ENCODE measurements around the gene SCARB1. TPM values are rescaled to one million over a fixed set of nuclear protein-coding genes. Genes with fewer than 3 reads are reported as not detected.

Gene SCARB1
- total RNA-seq, 1 experiment from 2014 or later, result 68.3 TPM

GRCh38 chr12:124830306-124830705 lies 33.4 kb downstream of the SCARB1 start:
- H3K9me3 Mint-ChIP-seq, result peaks cover 11% of the 10 kb centered on the region
- ATAC-seq, result no peak
- POLR2A ChIA-PET, result no interaction called here

More at GRCh38 chr12:124830306-124830705, 33.4 kb downstream of the SCARB1 start:
- no peak overlapping the region for H3K4me3 Mint-ChIP-seq
- CTCF ChIA-PET, result no interaction called here
- TF ChIP-seq, protein P1, sequence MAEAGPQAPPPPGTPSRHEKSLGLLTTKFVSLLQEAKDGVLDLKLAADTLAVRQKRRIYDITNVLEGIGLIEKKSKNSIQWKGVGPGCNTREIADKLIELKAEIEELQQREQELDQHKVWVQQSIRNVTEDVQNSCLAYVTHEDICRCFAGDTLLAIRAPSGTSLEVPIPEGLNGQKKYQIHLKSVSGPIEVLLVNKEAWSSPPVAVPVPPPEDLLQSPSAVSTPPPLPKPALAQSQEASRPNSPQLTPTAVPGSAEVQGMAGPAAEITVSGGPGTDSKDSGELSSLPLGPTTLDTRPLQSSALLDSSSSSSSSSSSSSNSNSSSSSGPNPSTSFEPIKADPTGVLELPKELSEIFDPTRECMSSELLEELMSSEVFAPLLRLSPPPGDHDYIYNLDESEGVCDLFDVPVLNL (CRISPR knock-in tag; IDR thresholded peaks at IDR 0.05; ENCODE audit: borderline replicate concordance, low read depth), result no peak
- no peak for TF ChIP-seq NFYB (CRISPR knock-in tag; conservative IDR thresholded peaks at IDR 0.05; ENCODE audit: low read depth)
- no peak for TF ChIP-seq MXD4 (CRISPR knock-in tag; IDR thresholded peaks at IDR 0.05; ENCODE audit: borderline replicate concordance)
- TF ChIP-seq GRHL2 (CRISPR knock-in tag; IDR thresholded peaks at IDR 0.05; ENCODE audit: insufficient replicate concordance, severe bottlenecking), result no peak
- no peak for TF ChIP-seq ELF4 (CRISPR knock-in tag; IDR thresholded peaks at IDR 0.05; ENCODE audit: low read depth)
- TF ChIP-seq ESRRA (CRISPR knock-in tag; IDR thresholded peaks at IDR 0.05; ENCODE audit: borderline replicate concordance), result no peak
- TF ChIP-seq ZNF263 (CRISPR knock-in tag; IDR thresholded peaks at IDR 0.05; ENCODE audit: low read depth), result no peak
- TF ChIP-seq RORB (CRISPR knock-in tag; IDR thresholded peaks at IDR 0.05), result no peak
- no peak for TF ChIP-seq ZNF121 (CRISPR knock-in tag; IDR thresholded peaks at IDR 0.05)
- TF ChIP-seq NR2C2 (CRISPR knock-in tag; IDR thresholded peaks at IDR 0.05), result no peak
- no peak for TF ChIP-seq ARID4B (CRISPR knock-in tag; IDR thresholded peaks at IDR 0.05; ENCODE audit: borderline replicate concordance)
- TF ChIP-seq ZNF232 (CRISPR knock-in tag; IDR thresholded peaks at IDR 0.05), result no peak
- no peak for TF ChIP-seq NR3C1 (CRISPR knock-in tag; conservative IDR thresholded peaks at IDR 0.05; ENCODE audit: low read depth)
- TF ChIP-seq, protein P2, sequence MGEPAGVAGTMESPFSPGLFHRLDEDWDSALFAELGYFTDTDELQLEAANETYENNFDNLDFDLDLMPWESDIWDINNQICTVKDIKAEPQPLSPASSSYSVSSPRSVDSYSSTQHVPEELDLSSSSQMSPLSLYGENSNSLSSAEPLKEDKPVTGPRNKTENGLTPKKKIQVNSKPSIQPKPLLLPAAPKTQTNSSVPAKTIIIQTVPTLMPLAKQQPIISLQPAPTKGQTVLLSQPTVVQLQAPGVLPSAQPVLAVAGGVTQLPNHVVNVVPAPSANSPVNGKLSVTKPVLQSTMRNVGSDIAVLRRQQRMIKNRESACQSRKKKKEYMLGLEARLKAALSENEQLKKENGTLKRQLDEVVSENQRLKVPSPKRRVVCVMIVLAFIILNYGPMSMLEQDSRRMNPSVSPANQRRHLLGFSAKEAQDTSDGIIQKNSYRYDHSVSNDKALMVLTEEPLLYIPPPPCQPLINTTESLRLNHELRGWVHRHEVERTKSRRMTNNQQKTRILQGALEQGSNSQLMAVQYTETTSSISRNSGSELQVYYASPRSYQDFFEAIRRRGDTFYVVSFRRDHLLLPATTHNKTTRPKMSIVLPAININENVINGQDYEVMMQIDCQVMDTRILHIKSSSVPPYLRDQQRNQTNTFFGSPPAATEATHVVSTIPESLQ (CRISPR knock-in tag; IDR thresholded peaks at IDR 0.05), result no peak
- no peak for TF ChIP-seq JUN (CRISPR knock-in tag; IDR thresholded peaks at IDR 0.05)
- TF ChIP-seq, protein P3, sequence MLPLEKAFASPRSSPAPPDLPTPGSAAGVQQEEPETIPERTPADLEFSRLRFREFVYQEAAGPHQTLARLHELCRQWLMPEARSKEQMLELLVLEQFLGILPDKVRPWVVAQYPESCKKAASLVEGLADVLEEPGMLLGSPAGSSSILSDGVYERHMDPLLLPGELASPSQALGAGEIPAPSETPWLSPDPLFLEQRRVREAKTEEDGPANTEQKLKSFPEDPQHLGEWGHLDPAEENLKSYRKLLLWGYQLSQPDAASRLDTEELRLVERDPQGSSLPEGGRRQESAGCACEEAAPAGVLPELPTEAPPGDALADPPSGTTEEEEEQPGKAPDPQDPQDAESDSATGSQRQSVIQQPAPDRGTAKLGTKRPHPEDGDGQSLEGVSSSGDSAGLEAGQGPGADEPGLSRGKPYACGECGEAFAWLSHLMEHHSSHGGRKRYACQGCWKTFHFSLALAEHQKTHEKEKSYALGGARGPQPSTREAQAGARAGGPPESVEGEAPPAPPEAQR (CRISPR knock-in tag; IDR thresholded peaks at IDR 0.05), result no peak
- TF ChIP-seq HMGXB4 (CRISPR knock-in tag; IDR thresholded peaks at IDR 0.05), result no peak
- TF ChIP-seq FOXP1 (CRISPR knock-in tag; IDR thresholded peaks at IDR 0.05; ENCODE audit: borderline replicate concordance), result no peak
- TF ChIP-seq, protein P4, sequence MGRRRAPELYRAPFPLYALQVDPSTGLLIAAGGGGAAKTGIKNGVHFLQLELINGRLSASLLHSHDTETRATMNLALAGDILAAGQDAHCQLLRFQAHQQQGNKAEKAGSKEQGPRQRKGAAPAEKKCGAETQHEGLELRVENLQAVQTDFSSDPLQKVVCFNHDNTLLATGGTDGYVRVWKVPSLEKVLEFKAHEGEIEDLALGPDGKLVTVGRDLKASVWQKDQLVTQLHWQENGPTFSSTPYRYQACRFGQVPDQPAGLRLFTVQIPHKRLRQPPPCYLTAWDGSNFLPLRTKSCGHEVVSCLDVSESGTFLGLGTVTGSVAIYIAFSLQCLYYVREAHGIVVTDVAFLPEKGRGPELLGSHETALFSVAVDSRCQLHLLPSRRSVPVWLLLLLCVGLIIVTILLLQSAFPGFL (CRISPR knock-in tag; IDR thresholded peaks at IDR 0.05; ENCODE audit: borderline replicate concordance), result no peak
- TF ChIP-seq, protein P5, sequence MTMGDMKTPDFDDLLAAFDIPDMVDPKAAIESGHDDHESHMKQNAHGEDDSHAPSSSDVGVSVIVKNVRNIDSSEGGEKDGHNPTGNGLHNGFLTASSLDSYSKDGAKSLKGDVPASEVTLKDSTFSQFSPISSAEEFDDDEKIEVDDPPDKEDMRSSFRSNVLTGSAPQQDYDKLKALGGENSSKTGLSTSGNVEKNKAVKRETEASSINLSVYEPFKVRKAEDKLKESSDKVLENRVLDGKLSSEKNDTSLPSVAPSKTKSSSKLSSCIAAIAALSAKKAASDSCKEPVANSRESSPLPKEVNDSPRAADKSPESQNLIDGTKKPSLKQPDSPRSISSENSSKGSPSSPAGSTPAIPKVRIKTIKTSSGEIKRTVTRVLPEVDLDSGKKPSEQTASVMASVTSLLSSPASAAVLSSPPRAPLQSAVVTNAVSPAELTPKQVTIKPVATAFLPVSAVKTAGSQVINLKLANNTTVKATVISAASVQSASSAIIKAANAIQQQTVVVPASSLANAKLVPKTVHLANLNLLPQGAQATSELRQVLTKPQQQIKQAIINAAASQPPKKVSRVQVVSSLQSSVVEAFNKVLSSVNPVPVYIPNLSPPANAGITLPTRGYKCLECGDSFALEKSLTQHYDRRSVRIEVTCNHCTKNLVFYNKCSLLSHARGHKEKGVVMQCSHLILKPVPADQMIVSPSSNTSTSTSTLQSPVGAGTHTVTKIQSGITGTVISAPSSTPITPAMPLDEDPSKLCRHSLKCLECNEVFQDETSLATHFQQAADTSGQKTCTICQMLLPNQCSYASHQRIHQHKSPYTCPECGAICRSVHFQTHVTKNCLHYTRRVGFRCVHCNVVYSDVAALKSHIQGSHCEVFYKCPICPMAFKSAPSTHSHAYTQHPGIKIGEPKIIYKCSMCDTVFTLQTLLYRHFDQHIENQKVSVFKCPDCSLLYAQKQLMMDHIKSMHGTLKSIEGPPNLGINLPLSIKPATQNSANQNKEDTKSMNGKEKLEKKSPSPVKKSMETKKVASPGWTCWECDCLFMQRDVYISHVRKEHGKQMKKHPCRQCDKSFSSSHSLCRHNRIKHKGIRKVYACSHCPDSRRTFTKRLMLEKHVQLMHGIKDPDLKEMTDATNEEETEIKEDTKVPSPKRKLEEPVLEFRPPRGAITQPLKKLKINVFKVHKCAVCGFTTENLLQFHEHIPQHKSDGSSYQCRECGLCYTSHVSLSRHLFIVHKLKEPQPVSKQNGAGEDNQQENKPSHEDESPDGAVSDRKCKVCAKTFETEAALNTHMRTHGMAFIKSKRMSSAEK (CRISPR knock-in tag; IDR thresholded peaks at IDR 0.05; ENCODE audit: borderline replicate concordance), result no peak
- peaks cover 9% of the 10 kb centered on the region; the same call in 1 of the 2 replicates for H3K36me3 Mint-ChIP-seq
- H3K4me1 Mint-ChIP-seq, result peaks cover 43% of the 10 kb centered on the region
- no peaks in the 10 kb centered on the region for H3K27me3 Mint-ChIP-seq (ENCODE audit: low read depth)
- H3K27ac Mint-ChIP-seq, result no peak overlapping the region
- no peak for DNase-seq (ENCODE audit: low spot score)

All from WTC11 (cell line).